ENCODE measurements around the gene NARS2. TPM values are rescaled to one million over a fixed set of nuclear protein-coding genes. Genes with fewer than 3 reads are reported as not detected.
A peak's percentile ranks its signal among the peaks of the same experiment; 100 is the strongest.

The NARS2 gene
- total RNA-seq, 4 donors from 2014 or later = 12.9 to 29.1 (median 18.7) TPM

DNA sequence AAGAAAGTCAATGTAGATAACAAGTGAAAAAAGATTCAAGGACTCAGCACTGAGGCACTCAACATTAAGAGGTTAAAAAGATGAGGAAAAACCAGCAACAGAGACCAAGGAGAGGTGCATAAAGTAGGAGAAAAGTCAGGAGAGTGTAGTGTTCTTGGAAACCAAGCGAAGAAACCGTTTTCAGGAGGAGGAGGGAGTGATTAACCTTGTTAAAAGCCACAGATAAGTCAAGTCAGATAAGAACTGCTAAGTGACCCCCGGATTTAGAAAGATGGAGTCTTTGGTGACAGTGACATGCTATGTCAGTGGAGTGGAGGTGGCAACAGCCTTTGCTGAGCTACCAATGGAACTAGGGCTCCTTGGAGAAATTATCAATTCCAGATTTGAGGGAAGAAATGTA lies 13.9 kb upstream of the NARS2 start:
- no peaks in the 10 kb centered on the region for H3K36me3 ChIP-seq
- peaks cover 0 to 2% (median 0%) of the 10 kb centered on the region in 3 donors for H3K9me3 ChIP-seq
- H3K27ac ChIP-seq = no peak overlapping the region
- ATAC-seq (no peak), DNase-seq (no peak)
- TF ChIP-seq, protein P1, sequence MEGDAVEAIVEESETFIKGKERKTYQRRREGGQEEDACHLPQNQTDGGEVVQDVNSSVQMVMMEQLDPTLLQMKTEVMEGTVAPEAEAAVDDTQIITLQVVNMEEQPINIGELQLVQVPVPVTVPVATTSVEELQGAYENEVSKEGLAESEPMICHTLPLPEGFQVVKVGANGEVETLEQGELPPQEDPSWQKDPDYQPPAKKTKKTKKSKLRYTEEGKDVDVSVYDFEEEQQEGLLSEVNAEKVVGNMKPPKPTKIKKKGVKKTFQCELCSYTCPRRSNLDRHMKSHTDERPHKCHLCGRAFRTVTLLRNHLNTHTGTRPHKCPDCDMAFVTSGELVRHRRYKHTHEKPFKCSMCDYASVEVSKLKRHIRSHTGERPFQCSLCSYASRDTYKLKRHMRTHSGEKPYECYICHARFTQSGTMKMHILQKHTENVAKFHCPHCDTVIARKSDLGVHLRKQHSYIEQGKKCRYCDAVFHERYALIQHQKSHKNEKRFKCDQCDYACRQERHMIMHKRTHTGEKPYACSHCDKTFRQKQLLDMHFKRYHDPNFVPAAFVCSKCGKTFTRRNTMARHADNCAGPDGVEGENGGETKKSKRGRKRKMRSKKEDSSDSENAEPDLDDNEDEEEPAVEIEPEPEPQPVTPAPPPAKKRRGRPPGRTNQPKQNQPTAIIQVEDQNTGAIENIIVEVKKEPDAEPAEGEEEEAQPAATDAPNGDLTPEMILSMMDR (IDR thresholded peaks at IDR 0.05 in 4 of 5, conservative IDR thresholded peaks at IDR 0.05 in 1 of 5) = no peak
- TF ChIP-seq POLR2A (IDR thresholded peaks at IDR 0.05) = no peak
- no peaks in the 10 kb centered on the region for H3K4me1 ChIP-seq
- H3K4me3 ChIP-seq = no peak overlapping the region
- intact Hi-C loops (cut with DNase I; ENCODE audit: low total_unique reads) = no loop called here
- H3K27me3 ChIP-seq = no peaks in the 10 kb centered on the region
- in situ Hi-C loops (cut with MboI; ENCODE audit: low sequenced_read_pairs in 4 of 4) = no loop called here

DNA sequence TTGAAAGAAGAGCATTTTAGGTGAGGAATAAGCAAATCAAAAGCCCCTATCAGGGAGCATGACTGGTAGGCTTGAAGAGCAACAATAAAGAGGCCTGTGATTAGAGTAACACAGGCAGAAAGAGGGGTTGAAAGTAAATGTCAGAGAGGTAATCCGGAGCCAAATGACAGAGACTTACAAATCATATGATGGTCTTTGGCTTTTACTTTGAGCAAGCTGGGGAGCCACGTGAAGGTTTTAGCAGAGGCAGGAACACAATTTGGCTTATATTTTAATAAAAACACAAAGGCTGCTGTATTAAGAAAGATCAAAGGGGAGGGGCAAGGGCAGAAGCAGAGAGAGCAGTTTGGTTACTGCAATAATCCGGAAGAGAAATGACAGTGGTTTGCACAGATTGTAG lies 12.8 kb upstream of the NARS2 start:
- in situ Hi-C loops (cut with MboI; ENCODE audit: low sequenced_read_pairs in 4 of 4) = no loop called here
- no peak for DNase-seq
- intact Hi-C loops (cut with DNase I; ENCODE audit: low total_unique reads) = no loop called here
- no peaks in the 10 kb centered on the region for H3K27me3 ChIP-seq
- H3K4me3 ChIP-seq = no peak overlapping the region
- no peak for TF ChIP-seq POLR2A (IDR thresholded peaks at IDR 0.05)
- TF ChIP-seq, protein P1 (IDR thresholded peaks at IDR 0.05 in 4 of 5, conservative IDR thresholded peaks at IDR 0.05 in 1 of 5) = no peak
- H3K9me3 ChIP-seq = peaks cover 0 to 11% (median 0%) of the 10 kb centered on the region in 3 donors
- no peaks in the 10 kb centered on the region for H3K4me1 ChIP-seq
- no peak for ATAC-seq
- no peak overlapping the region for H3K27ac ChIP-seq
- H3K36me3 ChIP-seq = no peaks in the 10 kb centered on the region

DNA sequence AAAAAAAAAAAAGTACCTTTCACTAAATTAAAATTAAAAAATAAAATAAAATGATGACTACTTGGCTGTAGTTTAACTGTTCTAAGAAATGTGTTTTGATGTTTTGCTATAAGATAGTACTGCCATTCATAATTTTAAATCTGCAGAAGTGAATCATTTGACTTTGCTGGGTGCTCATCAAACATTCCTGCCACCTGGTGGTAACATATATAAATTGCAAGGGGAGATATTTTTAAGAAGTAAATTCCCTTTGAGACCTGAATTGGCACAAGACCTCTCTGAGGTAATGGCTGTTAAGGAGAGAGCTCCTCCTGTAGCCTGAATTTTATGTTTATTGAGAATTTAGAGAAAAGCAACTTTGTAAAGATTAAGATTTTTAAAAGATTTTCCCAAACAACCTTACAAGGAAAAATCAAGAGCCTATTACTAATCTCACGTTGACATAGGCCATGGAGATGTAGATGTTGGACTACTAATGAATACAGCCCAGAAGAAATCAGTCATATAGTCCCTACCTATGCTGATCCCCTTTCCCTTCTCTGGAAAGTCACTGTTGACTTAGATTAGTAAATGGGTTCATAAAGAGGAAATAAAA lies 11.9 kb upstream of the NARS2 start:
- no peak for ATAC-seq
- intact Hi-C loops (cut with DNase I; ENCODE audit: low total_unique reads) = no loop called here

DNA sequence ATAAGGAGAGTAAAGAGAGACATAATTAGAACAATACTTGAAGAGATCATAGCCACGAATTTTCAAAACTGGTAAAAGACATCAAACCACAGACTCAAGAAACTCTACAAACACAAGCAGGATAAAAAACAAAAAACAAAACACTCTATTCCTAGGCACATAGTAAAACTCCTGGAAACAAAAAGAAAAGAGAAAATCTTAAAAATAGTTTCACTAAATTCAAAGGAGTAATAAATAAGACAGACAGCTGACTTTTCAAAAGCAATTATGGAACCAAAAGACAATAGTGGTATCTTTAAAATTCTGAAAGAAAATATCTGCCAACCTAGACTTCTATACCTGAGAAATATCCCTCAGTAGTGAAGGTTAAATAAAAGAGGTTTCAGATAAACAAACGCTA lies 9.2 kb upstream of the NARS2 start:
- no peak overlapping the region for H3K4me3 ChIP-seq
- intact Hi-C loops (cut with DNase I; ENCODE audit: low total_unique reads) (no loop called here), in situ Hi-C loops (cut with MboI; ENCODE audit: low sequenced_read_pairs in 4 of 4) (no loop called here)
- DNase-seq (no peak), ATAC-seq (no peak)
- TF ChIP-seq, protein P1 (IDR thresholded peaks at IDR 0.05 in 4 of 5, conservative IDR thresholded peaks at IDR 0.05 in 1 of 5) = no peak
- no peaks in the 10 kb centered on the region for H3K36me3 ChIP-seq
- H3K4me1 ChIP-seq = no peaks in the 10 kb centered on the region
- H3K27ac ChIP-seq = no peak overlapping the region
- H3K27me3 ChIP-seq = no peaks in the 10 kb centered on the region
- peaks cover 0 to 11% (median 0%) of the 10 kb centered on the region in 3 donors for H3K9me3 ChIP-seq

More for the DNA sequence above, 11.9 kb upstream of the NARS2 start:
- in situ Hi-C loops (cut with MboI; ENCODE audit: low sequenced_read_pairs in 4 of 4) = no loop called here
- Histone ChIP-seq H3K9me3 (peaks cover 0 to 11% (median 0%) of the 10 kb centered on the region in 3 donors), H3K4me1 (no peaks in the 10 kb centered on the region), H3K4me3 (no peak overlapping the region), H3K27me3 (no peaks in the 10 kb centered on the region), H3K36me3 (no peaks in the 10 kb centered on the region), H3K27ac (no peak overlapping the region)
- TF ChIP-seq, protein P1 (IDR thresholded peaks at IDR 0.05 in 4 of 5, conservative IDR thresholded peaks at IDR 0.05 in 1 of 5) = peak in 2 of 5 experiments; percentile 14 to 27
- no peak for TF ChIP-seq POLR2A (IDR thresholded peaks at IDR 0.05)
- no peak for DNase-seq

DNA sequence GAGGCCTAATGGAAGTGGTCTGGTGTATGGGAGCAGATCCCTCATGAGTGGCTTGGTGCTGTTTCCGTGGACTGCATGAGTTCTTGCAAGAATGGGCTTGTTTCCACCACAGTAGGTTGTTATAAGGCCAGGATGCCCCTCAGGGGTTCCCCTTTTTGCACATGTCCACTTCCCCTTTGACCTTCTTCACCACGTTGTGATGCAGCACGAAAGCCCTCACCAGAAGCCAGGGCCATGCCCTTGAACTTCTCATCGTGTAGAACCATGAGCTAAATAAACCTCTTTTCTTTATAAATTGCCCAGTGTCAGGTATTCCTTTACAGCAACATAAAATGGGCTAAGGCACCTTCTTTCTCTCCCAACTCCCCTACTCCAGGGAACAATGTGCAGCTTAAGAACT lies 2.8 kb upstream of the NARS2 start:
- intact Hi-C loops (cut with DNase I; ENCODE audit: low total_unique reads) (loop anchor here (10.0 kb wide), 1 partner anchor 583 kb away; the partner anchor contains the start of gene INTS4), in situ Hi-C loops (cut with MboI; ENCODE audit: low sequenced_read_pairs in 4 of 4) (no loop called here)
- Histone ChIP-seq H3K27ac (no peak overlapping the region), H3K27me3 (no peaks in the 10 kb centered on the region), H3K4me1 (peaks cover 4 to 16% of the 10 kb centered on the region in 2 donors), H3K36me3 (no peaks in the 10 kb centered on the region), H3K4me3 (no peak overlapping the region), H3K9me3 (peaks cover 0 to under 1% (median 0%) of the 10 kb centered on the region in 3 donors)
- TF ChIP-seq, protein P1 (IDR thresholded peaks at IDR 0.05 in 4 of 5, conservative IDR thresholded peaks at IDR 0.05 in 1 of 5) = no peak
- TF ChIP-seq POLR2A (IDR thresholded peaks at IDR 0.05) = no peak
- no peak for DNase-seq
- no peak for ATAC-seq
